NCI-H2196 (cell line): ENCODE results near the gene PALD1.

Experiments used
- DNase-seq: peaks from one replicate; lab custom pipeline; 2025; ENCODE audit not compliant: unreplicated experiment; lab: John Stamatoyannopoulos, UW

The PALD1 gene

GRCh38 chr10:70552586-70552985, 74.0 kb downstream of the PALD1 start:
- no peak for DNase-seq

- DNase-seq: no peak
Observed at GRCh38 chr10:70555371-70555770, 76.8 kb downstream of the PALD1 start.

GRCh38 chr10:70557086-70557845, 78.7 kb downstream of the PALD1 start:
- DNase-seq: no peak

- no peak for DNase-seq
Observed at GRCh38 chr10:70557876-70558275, 79.3 kb downstream of the PALD1 start.

- DNase-seq: no peak
Observed at GRCh38 chr10:70558295-70558694, 79.7 kb downstream of the PALD1 start.

GRCh38 chr10:70558871-70559810, 80.6 kb downstream of the PALD1 start:
- DNase-seq: peak; percentile 1

GRCh38 chr10:70559861-70560260, 81.3 kb downstream of the PALD1 start:
- DNase-seq: no peak

- no peak for DNase-seq
Observed at GRCh38 chr10:70560511-70560941, 82.0 kb downstream of the PALD1 start.

GRCh38 chr10:70561070-70561469, 82.5 kb downstream of the PALD1 start:
- no peak for DNase-seq

GRCh38 chr10:70561558-70561957, 83.0 kb downstream of the PALD1 start:
- DNase-seq: no peak

- DNase-seq: no peak
Observed at GRCh38 chr10:70562036-70562755, 83.6 kb downstream of the PALD1 start.

- DNase-seq: no peak
Observed at GRCh38 chr10:70563230-70563629, 84.7 kb downstream of the PALD1 start.

- no peak for DNase-seq
Observed at GRCh38 chr10:70564113-70564725, 85.7 kb downstream of the PALD1 start.

- no peak for DNase-seq
Observed at GRCh38 chr10:70564901-70565351, 86.4 kb downstream of the PALD1 start.

GRCh38 chr10:70565556-70566514, 87.3 kb downstream of the PALD1 start:
- no peak for DNase-seq

- DNase-seq: no peak
Observed at GRCh38 chr10:70566515-70567290, 88.1 kb downstream of the PALD1 start.

GRCh38 chr10:70567603-70568002, 89.0 kb downstream of the PALD1 start:
- DNase-seq: no peak

GRCh38 chr10:70568113-70568512, 89.5 kb downstream of the PALD1 start:
- no peak for DNase-seq
